HTERT RPE-1 (cell line): ENCODE data around the gene FAM90A1.
"Not testable (repeated sequence)": the region's sequence is repeated elsewhere in the genome, so short reads cannot be mapped to it uniquely, and the experiment has no call there.

ENCODE experiments used
- in situ Hi-C: fragments of 300-500 bp; cut with MboI; formaldehyde crosslinking; loops from 4 replicates; pipeline ENCODE4 v1.14.3; 2020; ENCODE audit warnings: low sequenced_read_pairs

FAM90A1 gene

DNA sequence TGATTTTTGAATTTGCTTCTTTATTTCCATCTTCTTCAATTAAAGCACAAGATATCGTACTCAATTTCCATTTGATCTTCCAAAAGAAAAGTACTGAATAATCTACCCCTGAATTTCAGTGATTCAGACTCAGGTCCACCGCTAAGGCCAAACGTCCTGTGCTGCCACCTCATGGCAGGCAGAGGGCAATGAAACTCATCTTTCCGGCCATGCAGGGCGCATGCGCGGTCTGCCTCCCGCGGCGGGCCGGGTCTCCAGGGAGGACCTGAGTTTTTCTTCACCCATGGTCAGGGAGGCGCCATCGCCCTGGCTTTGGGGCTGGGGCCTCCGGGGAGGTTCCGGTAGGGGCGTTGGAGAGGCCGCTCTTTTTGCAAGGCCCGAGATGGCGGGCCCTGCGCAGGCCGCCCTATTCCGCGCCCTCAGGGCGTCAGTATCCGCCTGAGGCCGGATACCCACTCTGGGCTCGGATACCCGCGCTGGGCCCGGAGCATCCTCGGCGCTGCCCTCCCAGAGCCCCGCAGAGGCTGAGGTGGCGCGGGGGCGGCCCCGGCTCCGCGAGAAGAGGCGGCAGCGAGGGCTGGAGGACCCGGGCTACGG is 47.3 kb downstream of the FAM90A1 start:
- in situ Hi-C loops, result not testable (repeated sequence)

DNA sequence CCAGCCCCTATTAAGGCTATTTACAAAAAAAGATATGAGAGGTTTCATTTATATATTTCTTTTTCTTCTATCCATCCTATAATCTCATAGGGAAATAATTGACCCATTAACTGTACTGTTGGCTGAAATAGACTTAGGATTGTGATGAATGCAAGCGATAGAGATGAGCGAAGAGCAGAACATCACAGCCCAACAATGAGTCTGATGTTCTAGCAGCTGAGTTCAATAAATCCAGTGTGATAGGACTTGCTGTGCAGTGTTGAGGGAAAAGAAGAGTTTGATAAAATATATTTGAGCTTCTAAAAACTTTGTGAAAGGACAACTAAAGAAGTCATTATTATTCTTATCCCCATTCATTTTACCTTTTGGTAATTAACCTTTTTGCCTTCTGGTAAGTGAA is 54.5 kb downstream of the FAM90A1 start:
- in situ Hi-C loops, result not testable (repeated sequence)
